Eye (tissue), 1 donor: ENCODE data around the gene METTL13.

Experiments used
- DNase-seq: peaks from one replicate; pipeline ENCODE4 v3.0.0-alpha.2; 2015

The METTL13 gene

GRCh38 chr1:171781176-171781875 is at the start of gene METTL13:
TSS of gene METTL13 (plus strand) at chr1:171781660. CDS start at chr1:171781968, 308 bp downstream.
- DNase-seq = peak; percentile 99

- DNase-seq = no peak
Observed at GRCh38 chr1:171736196-171736595, 45.3 kb upstream of the METTL13 start.

GRCh38 chr1:171738911-171739310 is 42.5 kb upstream of the METTL13 start:
- DNase-seq = no peak

GRCh38 chr1:171739656-171740055 is 41.8 kb upstream of the METTL13 start:
- no peak for DNase-seq

GRCh38 chr1:171740356-171740863 is 41.0 kb upstream of the METTL13 start:
- no peak for DNase-seq

GRCh38 chr1:171740987-171741871 is 40.2 kb upstream of the METTL13 start:
- DNase-seq = no peak

- DNase-seq = peak; percentile 97
Observed at GRCh38 chr1:171741872-171742576, 39.4 kb upstream of the METTL13 start, which contains the start of gene VAMP4. TSS of gene VAMP4 (minus strand) at chr1:171742065. CDS start at chr1:171738414, 3,651 bp downstream.

GRCh38 chr1:171742577-171742922 is 38.9 kb upstream of the METTL13 start:
- DNase-seq = no peak

- DNase-seq = peak; percentile 48
Observed at GRCh38 chr1:171743081-171743870, 38.2 kb upstream of the METTL13 start.

GRCh38 chr1:171744986-171745385 is 36.5 kb upstream of the METTL13 start:
- no peak for DNase-seq

- no peak for DNase-seq
Observed at GRCh38 chr1:171748651-171749050, 32.8 kb upstream of the METTL13 start.

- DNase-seq = no peak
Observed at GRCh38 chr1:171751221-171751620, 30.2 kb upstream of the METTL13 start.

- no peak for DNase-seq
Observed at GRCh38 chr1:171753182-171753581, 28.3 kb upstream of the METTL13 start.

- DNase-seq = no peak
Observed at GRCh38 chr1:171753685-171754352, 27.6 kb upstream of the METTL13 start.

- DNase-seq = no peak
Observed at GRCh38 chr1:171754353-171754705, 27.1 kb upstream of the METTL13 start.

GRCh38 chr1:171754971-171755370 is 26.5 kb upstream of the METTL13 start:
- no peak for DNase-seq

- DNase-seq = no peak
Observed at GRCh38 chr1:171756856-171757255, 24.6 kb upstream of the METTL13 start.

GRCh38 chr1:171758011-171758410 is 23.4 kb upstream of the METTL13 start:
- no peak for DNase-seq

- DNase-seq = no peak
Observed at GRCh38 chr1:171762143-171762563, 19.3 kb upstream of the METTL13 start.

- DNase-seq = no peak
Observed at GRCh38 chr1:171763764-171764163, 17.7 kb upstream of the METTL13 start.

GRCh38 chr1:171769171-171769570 is 12.3 kb upstream of the METTL13 start:
- peak; percentile 20 for DNase-seq

- DNase-seq = no peak
Observed at GRCh38 chr1:171769754-171770153, 11.7 kb upstream of the METTL13 start.
